D721Med (cell line): Measurements from ENCODE around the gene DPF1.

Source experiments
- DNase-seq: peaks from one replicate; pipeline ENCODE4 v3.0.0; 2011; ENCODE audit warnings: low spot score; ENCODE audit not compliant: insufficient read length
- FAIRE-seq: peaks from 2 replicates; lab custom pipeline; 2011; peaks lifted over from hg19 to GRCh38; lab: Jason Lieb, UNC
- CTCF ChIP-seq: IDR thresholded peaks from 2 replicates; pipeline ENCODE4 v1.5.1; 2012; ENCODE audit warnings: mild to moderate bottlenecking, control low read depth; ENCODE audit not compliant: insufficient read depth; ENCODE audit errors: missing control alignments

Gene DPF1

GRCh38 chr19:38255383-38256014 lies 31.5 kb upstream of the DPF1 start:
- DNase-seq (no peak), FAIRE-seq (no peak)
- no peak for TF ChIP-seq CTCF

GRCh38 chr19:38253788-38254187 lies 29.8 kb upstream of the DPF1 start:
- no peak for FAIRE-seq
- TF ChIP-seq CTCF, result no peak
- DNase-seq, result no peak

- no peak for DNase-seq
- FAIRE-seq, result no peak
- TF ChIP-seq CTCF, result no peak
These were observed 29.1 kb upstream of the DPF1 start for GRCh38 chr19:38252941-38253691.

- DNase-seq (no peak), FAIRE-seq (no peak)
- no peak for TF ChIP-seq CTCF
These were observed 28.4 kb upstream of the DPF1 start for GRCh38 chr19:38252385-38252784.

GRCh38 chr19:38251564-38252051 lies 27.6 kb upstream of the DPF1 start:
- FAIRE-seq (no peak), DNase-seq (no peak)
- no peak for TF ChIP-seq CTCF

- no peak for TF ChIP-seq CTCF
- no peak for DNase-seq
- no peak for FAIRE-seq
These were observed 27.0 kb upstream of the DPF1 start for GRCh38 chr19:38250821-38251563.
